T-cell (primary cell): ENCODE data around the gene RFX3. TPM values are rescaled to one million over a fixed set of nuclear protein-coding genes. Genes with fewer than 3 reads are reported as not detected.

Source experiments
- ATAC-seq, 4 experiments: fragments of 200-7000 bp in 3 of 4; fragments of 150-1000 bp in 1 of 4; cut with Tn5 transposase; replicated peaks in 1 of 4; 1 replicate in 3 of 4; 2 replicates in 1 of 4; pipeline ENCODE4 v1.10.0; 2021; ENCODE audit warnings: moderate library complexity in 3 of 4, mild to moderate bottlenecking in 2 of 4, moderate number of reproducible peaks in 1 of 4
- CTCF ChIA-PET, 2 donors: fragments of 300-600 bp; sonication (Branson Sonifier 250); formaldehyde crosslinking; loops; one replicate each; lab custom pipeline; 2022; ENCODE audit warnings: antibody characterized with exemption in 2 of 2; lab: Charles Lee
- POLR2A ChIA-PET, 2 donors: fragments of 300-600 bp; sonication (Branson Sonifier 250); formaldehyde crosslinking; loops; one replicate each; lab custom pipeline; 2022; ENCODE audit warnings: antibody characterized with exemption in 2 of 2; lab: Charles Lee
- DNase-seq, 35 experiments: peaks; one replicate each; pipeline versions ENCODE4 v3.0.0 to v3.0.0-alpha.2; 2013 to 2023
- H3K27ac ChIP-seq: one replicate; pipeline ENCODE4 v1.5.1; 2013; ENCODE audit warnings: low read length
- H3K27me3 ChIP-seq, 2 experiments: replicated peaks in 1 of 2; 1 replicate in 1 of 2; 2 replicates in 1 of 2; pipeline versions ENCODE4 v1.6.1 to v1.7.0; 2013; ENCODE audit warnings: low read length in 1 of 2, mixed read lengths in 1 of 2; ENCODE audit not compliant: control insufficient read depth in 2 of 2, insufficient read depth in 2 of 2; ENCODE audit errors: extremely low read depth in 1 of 2
- H3K36me3 ChIP-seq, 2 donors: 1 replicate in 1 of 2; 2 replicates in 1 of 2; pipeline versions ENCODE4 v1.6.1 to v1.7.0; 2013; ENCODE audit warnings: low read length in 1 of 2; ENCODE audit not compliant: control insufficient read depth in 2 of 2, insufficient read depth in 1 of 2; ENCODE audit errors: extremely low read depth in 1 of 2
- H3K4me1 ChIP-seq, 2 experiments: 1 replicate in 1 of 2; 2 replicates in 1 of 2; pipeline versions ENCODE4 v1.6.1 to v1.7.0; 2013; ENCODE audit warnings: low read length in 2 of 2, mixed read lengths in 1 of 2; ENCODE audit not compliant: insufficient read depth in 2 of 2, control insufficient read depth in 1 of 2; ENCODE audit errors: extremely low read depth in 1 of 2
- H3K4me3 ChIP-seq, 2 donors: 1 replicate in 1 of 2; 2 replicates in 1 of 2; pipeline versions ENCODE4 v1.5.1 to v1.7.0; 2013; ENCODE audit warnings: mild to moderate bottlenecking in 2 of 2, low read length in 1 of 2, moderate library complexity in 1 of 2; ENCODE audit not compliant: control insufficient read depth in 1 of 2; ENCODE audit errors: extremely low read depth in 1 of 2
- H3K9me3 ChIP-seq: 2 replicates; pipeline ENCODE4 v1.7.0; 2013
- H3K27ac Mint-ChIP-seq, 2 donors: one replicate each; pipeline ENCODE4 v1.8.0; 2020 to 2021; ENCODE audit warnings: mild to moderate bottlenecking in 2 of 2, mixed read lengths in 2 of 2
- H3K27me3 Mint-ChIP-seq, 2 donors: one replicate each; pipeline ENCODE4 v1.8.0; 2021 to 2022; ENCODE audit warnings: mixed read lengths in 2 of 2
- H3K36me3 Mint-ChIP-seq: one replicate; pipeline ENCODE4 v1.8.0; 2021; ENCODE audit warnings: mixed read lengths
- H3K4me1 Mint-ChIP-seq, 3 donors: one replicate each; pipeline ENCODE4 v1.8.0; 2020 to 2022; ENCODE audit warnings: mixed read lengths in 3 of 3, mild to moderate bottlenecking in 1 of 3
- H3K4me3 Mint-ChIP-seq, 3 donors: one replicate each; pipeline ENCODE4 v1.8.0; 2020 to 2022; ENCODE audit warnings: mild to moderate bottlenecking in 3 of 3, mixed read lengths in 3 of 3, moderate library complexity in 3 of 3
- H3K9me3 Mint-ChIP-seq, 3 donors: one replicate each; pipeline ENCODE4 v1.8.0; 2020 to 2022; ENCODE audit warnings: mixed read lengths in 3 of 3
- WGBS: methylation state at CpG from one replicate; pipeline ENCODE4 v1.1.5; 2013; ENCODE audit warnings: missing lambda C conversion rate; ENCODE audit not compliant: insufficient coverage; 5-methylcytosine and 5-hydroxymethylcytosine counted together
- total RNA-seq, 35 experiments: library from RNA in 6 of 35; stranded (reverse) in 6 of 35; fragments of 120-200 nt in 1 of 35; gene quantifications; one replicate each; pipeline versions ENCODE4 v1.2.1 to v1.2.4 and lab custom pipeline; 2013 to 2026

The RFX3 gene
- total RNA-seq, 5 donors from 2014 or later (not counting 1 experiment from before 2014, with no cell fraction given): 16.3 to 32.2 (median 20.5) TPM

DNA sequence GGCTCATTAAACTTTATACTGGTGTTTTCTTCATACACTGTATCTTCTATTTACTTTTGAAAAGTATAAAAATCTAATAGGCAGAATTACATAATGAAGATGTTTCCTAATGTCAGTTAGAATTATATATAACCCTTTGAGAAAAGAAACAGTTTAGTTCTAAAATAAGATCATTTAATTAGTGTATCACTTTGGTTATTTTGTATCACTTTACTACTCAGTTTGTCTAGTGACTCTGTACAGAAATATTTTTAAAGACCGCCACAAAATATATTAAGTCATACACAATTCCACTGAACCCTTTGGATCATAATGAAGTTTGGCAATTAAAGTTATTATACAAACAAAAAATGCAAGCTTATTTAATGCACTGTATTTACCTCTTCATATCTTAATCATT is 15.0 kb downstream of the RFX3 start:
- no peak overlapping the region for H3K27ac Mint-ChIP-seq
- Histone ChIP-seq H3K27ac (no peak overlapping the region), H3K36me3 (no peaks in the 10 kb centered on the region), H3K27me3 (no peaks in the 10 kb centered on the region), H3K4me3 (no peak overlapping the region), H3K4me1 (no peaks in the 10 kb centered on the region), H3K9me3 (no peaks in the 10 kb centered on the region)
- H3K4me1 Mint-ChIP-seq: peaks cover 45 to 51% (median 49%) of the 10 kb centered on the region in 3 donors
- ATAC-seq: no peak
- POLR2A ChIA-PET: no interaction called here
- WGBS: no CpG with 5 or more reads among the region's 1 CpG
- no peak for DNase-seq
- H3K36me3 Mint-ChIP-seq: peaks cover 11% of the 10 kb centered on the region
- CTCF ChIA-PET: no interaction called here
- H3K27me3 Mint-ChIP-seq: no peaks in the 10 kb centered on the region
- H3K4me3 Mint-ChIP-seq: no peak overlapping the region
- H3K9me3 Mint-ChIP-seq: no peaks in the 10 kb centered on the region

GRCh38 chr9:3509926-3510325 is 15.9 kb downstream of the RFX3 start:
- Histone ChIP-seq H3K27ac (no peak overlapping the region), H3K36me3 (no peaks in the 10 kb centered on the region), H3K4me1 (no peaks in the 10 kb centered on the region), H3K27me3 (no peaks in the 10 kb centered on the region), H3K9me3 (no peaks in the 10 kb centered on the region), H3K4me3 (no peak overlapping the region)
- Mint-ChIP-seq H3K4me3 (no peak overlapping the region), H3K4me1 (peaks cover 45 to 51% (median 48%) of the 10 kb centered on the region in 3 donors), H3K27me3 (no peaks in the 10 kb centered on the region), H3K36me3 (peaks cover 7% of the 10 kb centered on the region), H3K9me3 (no peaks in the 10 kb centered on the region), H3K27ac (peak overlapping the region; percentile 7 to 63)
- CTCF ChIA-PET: no interaction called here
- WGBS: no CpG with 5 or more reads among the region's 1 CpG
- POLR2A ChIA-PET: no interaction called here
- no peak for ATAC-seq
- DNase-seq: no peak

DNA sequence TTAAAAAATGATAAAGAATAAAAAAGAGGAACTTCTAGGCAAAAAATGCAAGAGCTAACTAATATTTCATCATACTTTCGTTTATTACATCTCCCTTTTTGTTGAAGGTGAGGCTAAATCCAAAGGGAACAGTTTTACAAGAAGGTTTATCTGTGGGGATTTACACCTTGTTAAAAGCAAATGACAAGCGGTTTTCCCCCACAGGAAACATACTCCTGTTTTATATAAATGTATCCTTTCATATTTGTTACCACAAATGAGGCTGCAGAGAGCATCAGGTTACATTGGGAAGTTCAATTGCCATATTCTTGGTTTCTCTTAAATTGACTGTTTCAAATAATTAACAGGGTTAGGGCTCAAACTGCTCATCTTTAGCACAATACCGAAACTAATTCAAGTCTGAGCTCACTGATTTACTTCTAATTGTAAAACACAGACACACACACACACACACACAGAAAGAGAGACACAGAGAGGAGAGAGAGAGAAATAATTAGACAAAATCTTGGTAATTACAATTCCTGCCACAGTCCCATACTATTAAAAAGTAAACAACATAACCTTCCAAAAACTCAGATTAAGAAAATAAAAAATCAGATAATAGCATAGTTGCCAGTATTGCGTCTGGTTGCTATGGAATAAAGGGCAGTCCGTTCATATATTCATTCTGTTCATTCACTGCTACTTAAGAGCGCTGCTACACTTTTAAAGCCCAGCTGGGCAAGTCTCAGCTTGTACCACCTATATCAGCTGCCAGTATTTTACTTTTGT is 17.1 kb downstream of the RFX3 start:
- no peaks in the 10 kb centered on the region for H3K9me3 ChIP-seq
- Mint-ChIP-seq H3K36me3 (peaks cover 7% of the 10 kb centered on the region), H3K4me1 (peaks cover 42 to 43% (median 42%) of the 10 kb centered on the region in 3 donors), H3K27ac (peak overlapping the region; percentile 14 to 31), H3K27me3 (no peaks in the 10 kb centered on the region), H3K4me3 (peak overlapping the region in 2 of 3 donors; percentile 0 to 22), H3K9me3 (no peaks in the 10 kb centered on the region)
- ChIA-PET CTCF (interaction anchor here in 1 of 2 donors (0.6 to 1.0 kb wide), 2 partner anchors 12 to 1325 kb away, joined by 3 to 4 read pairs; no protein-coding TSS in a partner anchor), POLR2A (interaction anchor here in 1 of 2 donors (1.0 to 2.6 kb wide), 3 partner anchors 9 to 31 kb away, joined by 3 to 7 read pairs (median 3); no protein-coding TSS in a partner anchor)
- no peak overlapping the region for H3K27ac ChIP-seq
- ATAC-seq: peak in 1 of 4 experiments; percentile 19
- DNase-seq: peak in 1 of 35 experiments; percentile 16
- H3K27me3 ChIP-seq: no peaks in the 10 kb centered on the region
- H3K36me3 ChIP-seq: no peaks in the 10 kb centered on the region
- no peak overlapping the region for H3K4me3 ChIP-seq
- no peaks in the 10 kb centered on the region for H3K4me1 ChIP-seq
- WGBS: no CpG with 5 or more reads among the region's 6 CpGs

GRCh38 chr9:3508078-3508431 is 17.7 kb downstream of the RFX3 start:
- H3K27ac Mint-ChIP-seq: peak overlapping the region in 1 of 2 donors; percentile 26
- H3K4me1 Mint-ChIP-seq: peaks cover 35 to 38% (median 37%) of the 10 kb centered on the region in 3 donors

GRCh38 chr9:3507395-3508077 is 18.3 kb downstream of the RFX3 start:
- no peaks in the 10 kb centered on the region for H3K36me3 ChIP-seq
- no peak for DNase-seq
- no peak overlapping the region for H3K4me3 Mint-ChIP-seq
- no peaks in the 10 kb centered on the region for H3K4me1 ChIP-seq
- no peak overlapping the region for H3K4me3 ChIP-seq
- H3K9me3 ChIP-seq: no peaks in the 10 kb centered on the region
- H3K27ac Mint-ChIP-seq: peak overlapping the region; percentile 26 to 65
- ATAC-seq: no peak
- no peaks in the 10 kb centered on the region for H3K27me3 Mint-ChIP-seq
- no peak overlapping the region for H3K27ac ChIP-seq
- H3K9me3 Mint-ChIP-seq: no peaks in the 10 kb centered on the region
- CTCF ChIA-PET: interaction anchor here in 1 of 2 donors (0.6 to 1.0 kb wide), 2 partner anchors 11 to 1326 kb away, joined by 3 to 4 read pairs; no protein-coding TSS in a partner anchor
- no peaks in the 10 kb centered on the region for H3K27me3 ChIP-seq
- WGBS: 67% methylated on average over 1 of the region's 6 CpGs
- POLR2A ChIA-PET: interaction anchor here (0.5 to 2.6 kb wide), 4 partner anchors 10 to 85 kb away, joined by 3 to 7 read pairs (median 5); no protein-coding TSS in a partner anchor
- H3K36me3 Mint-ChIP-seq: peaks cover 11% of the 10 kb centered on the region
- peaks cover 33 to 38% (median 35%) of the 10 kb centered on the region in 3 donors for H3K4me1 Mint-ChIP-seq

More at GRCh38 chr9:3508078-3508431, 17.7 kb downstream of the RFX3 start:
- no peak overlapping the region for H3K27ac ChIP-seq
- WGBS: no CpG with 5 or more reads among the region's 2 CpGs
- Mint-ChIP-seq H3K4me3 (peak overlapping the region in 1 of 3 donors; percentile 22), H3K9me3 (no peaks in the 10 kb centered on the region), H3K27me3 (no peaks in the 10 kb centered on the region), H3K36me3 (peaks cover 7% of the 10 kb centered on the region)
- H3K9me3 ChIP-seq: no peaks in the 10 kb centered on the region
- H3K27me3 ChIP-seq: no peaks in the 10 kb centered on the region
- DNase-seq (no peak), ATAC-seq (no peak)
- no peak overlapping the region for H3K4me3 ChIP-seq
- no peaks in the 10 kb centered on the region for H3K36me3 ChIP-seq
- CTCF ChIA-PET: interaction anchor here in 1 of 2 donors (0.6 to 1.0 kb wide), 2 partner anchors 12 to 1326 kb away, joined by 3 to 4 read pairs; no protein-coding TSS in a partner anchor
- H3K4me1 ChIP-seq: no peaks in the 10 kb centered on the region
- POLR2A ChIA-PET: interaction anchor here in 1 of 2 donors (1.0 to 2.6 kb wide), 2 partner anchors 10 to 19 kb away, joined by 3 to 7 read pairs; no protein-coding TSS in a partner anchor

DNA sequence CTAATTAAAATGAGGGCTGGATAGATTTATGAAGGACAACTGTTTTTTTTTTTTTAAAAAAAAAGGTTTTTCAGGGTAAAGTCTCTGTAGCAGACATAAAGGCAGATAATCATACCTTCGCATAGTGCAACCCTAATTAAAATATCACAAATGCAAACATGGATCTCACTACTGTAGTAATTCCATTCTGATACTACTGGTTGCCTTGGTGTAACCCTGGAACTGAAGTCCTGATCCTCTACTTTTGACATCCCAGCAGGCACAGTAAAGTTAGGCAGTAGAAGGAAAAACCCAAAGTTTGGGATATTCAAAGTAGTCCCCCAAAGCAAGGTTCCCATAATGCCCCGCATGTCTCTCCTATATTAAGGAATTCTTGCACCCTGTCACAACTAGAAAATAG is 19.6 kb downstream of the RFX3 start:
- H3K27ac ChIP-seq: no peak overlapping the region
- no peaks in the 10 kb centered on the region for H3K36me3 ChIP-seq
- ChIA-PET CTCF (no interaction called here), POLR2A (no interaction called here)
- WGBS: no CpG with 5 or more reads among the region's 2 CpGs
- DNase-seq (no peak), ATAC-seq (peak in 1 of 4 experiments; percentile 33)
- no peaks in the 10 kb centered on the region for H3K27me3 ChIP-seq
- Mint-ChIP-seq H3K27ac (no peak overlapping the region), H3K27me3 (no peaks in the 10 kb centered on the region), H3K4me1 (peaks cover 31 to 33% (median 31%) of the 10 kb centered on the region in 3 donors), H3K9me3 (no peaks in the 10 kb centered on the region), H3K36me3 (peaks cover 16% of the 10 kb centered on the region), H3K4me3 (no peak overlapping the region)
- no peak overlapping the region for H3K4me3 ChIP-seq
- H3K9me3 ChIP-seq: no peaks in the 10 kb centered on the region
- H3K4me1 ChIP-seq: no peaks in the 10 kb centered on the region
